Esophagus muscularis mucosa (tissue), 3 donors: ENCODE results near the gene DNAH10.

ENCODE experiments used
- POLR2A ChIP-seq: fragments of 450-650 bp; IDR thresholded peaks from one replicate; pipeline ENCODE4 v1.6.1; 2017; ENCODE audit warnings: antibody characterized with exemption, moderate library complexity, mild to moderate bottlenecking, low read depth
- TF ChIP-seq, protein P1 (sequence below), 3 experiments: fragments of 200-600 bp in 2 of 3; fragments of 450-650 bp in 1 of 3; sonication (generic) in 2 of 3; IDR thresholded peaks; one replicate each; pipeline ENCODE4 v1.5.1; 2017 to 2019; ENCODE audit warnings: antibody characterized with exemption in 3 of 3, mild to moderate bottlenecking in 2 of 3, moderate library complexity in 1 of 3

GRCh38 chr12:123715195-123715594 is 46.9 kb upstream of the DNAH10 start:
- TF ChIP-seq POLR2A, result no peak
- TF ChIP-seq, protein P1, sequence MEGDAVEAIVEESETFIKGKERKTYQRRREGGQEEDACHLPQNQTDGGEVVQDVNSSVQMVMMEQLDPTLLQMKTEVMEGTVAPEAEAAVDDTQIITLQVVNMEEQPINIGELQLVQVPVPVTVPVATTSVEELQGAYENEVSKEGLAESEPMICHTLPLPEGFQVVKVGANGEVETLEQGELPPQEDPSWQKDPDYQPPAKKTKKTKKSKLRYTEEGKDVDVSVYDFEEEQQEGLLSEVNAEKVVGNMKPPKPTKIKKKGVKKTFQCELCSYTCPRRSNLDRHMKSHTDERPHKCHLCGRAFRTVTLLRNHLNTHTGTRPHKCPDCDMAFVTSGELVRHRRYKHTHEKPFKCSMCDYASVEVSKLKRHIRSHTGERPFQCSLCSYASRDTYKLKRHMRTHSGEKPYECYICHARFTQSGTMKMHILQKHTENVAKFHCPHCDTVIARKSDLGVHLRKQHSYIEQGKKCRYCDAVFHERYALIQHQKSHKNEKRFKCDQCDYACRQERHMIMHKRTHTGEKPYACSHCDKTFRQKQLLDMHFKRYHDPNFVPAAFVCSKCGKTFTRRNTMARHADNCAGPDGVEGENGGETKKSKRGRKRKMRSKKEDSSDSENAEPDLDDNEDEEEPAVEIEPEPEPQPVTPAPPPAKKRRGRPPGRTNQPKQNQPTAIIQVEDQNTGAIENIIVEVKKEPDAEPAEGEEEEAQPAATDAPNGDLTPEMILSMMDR (IDR thresholded peaks at IDR 0.05), result no peak
